HG03025 (cell line): Measurements from ENCODE around the gene PSMB2.

Experiments
- ATAC-seq: cut with Tn5 transposase; IDR thresholded peaks from one replicate; pipeline ENCODE4 v1.9.1; 2021; ENCODE audit warnings: mild to moderate bottlenecking, moderate library complexity; ENCODE audit not compliant: unreplicated experiment, low FRiP score

PSMB2 gene

DNA sequence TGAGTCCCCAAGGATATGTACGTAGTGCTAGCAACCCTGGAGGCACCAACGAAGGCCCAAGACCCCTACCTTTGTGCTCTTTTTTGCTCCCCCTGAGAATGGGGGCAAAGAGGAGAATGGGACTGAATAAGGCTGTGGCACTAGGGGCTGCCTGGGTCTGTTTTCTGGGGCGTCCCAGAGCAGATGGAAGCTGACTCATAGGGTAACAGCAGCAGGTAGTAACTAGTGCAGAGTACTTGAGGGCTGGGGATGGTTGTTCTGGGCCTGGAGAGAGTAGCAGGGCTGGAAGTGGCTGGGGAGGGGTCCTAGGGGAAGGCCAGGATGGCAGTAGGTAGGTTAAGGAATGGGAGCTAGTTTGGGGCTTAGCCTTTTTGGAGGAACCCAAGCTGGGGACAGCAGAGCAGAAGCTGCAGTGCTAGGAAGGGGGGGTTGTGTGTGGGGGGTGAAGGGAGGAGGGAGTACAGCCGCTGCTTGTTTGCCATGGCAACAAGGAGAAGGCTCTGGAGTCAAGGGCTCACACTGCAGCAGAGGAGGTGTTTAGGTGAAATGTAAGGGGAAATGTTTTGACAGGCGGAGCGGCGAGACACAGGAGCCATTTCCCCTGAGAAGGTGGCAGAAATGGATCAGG lies 81.9 kb downstream of the PSMB2 start:
- no peak for ATAC-seq

DNA sequence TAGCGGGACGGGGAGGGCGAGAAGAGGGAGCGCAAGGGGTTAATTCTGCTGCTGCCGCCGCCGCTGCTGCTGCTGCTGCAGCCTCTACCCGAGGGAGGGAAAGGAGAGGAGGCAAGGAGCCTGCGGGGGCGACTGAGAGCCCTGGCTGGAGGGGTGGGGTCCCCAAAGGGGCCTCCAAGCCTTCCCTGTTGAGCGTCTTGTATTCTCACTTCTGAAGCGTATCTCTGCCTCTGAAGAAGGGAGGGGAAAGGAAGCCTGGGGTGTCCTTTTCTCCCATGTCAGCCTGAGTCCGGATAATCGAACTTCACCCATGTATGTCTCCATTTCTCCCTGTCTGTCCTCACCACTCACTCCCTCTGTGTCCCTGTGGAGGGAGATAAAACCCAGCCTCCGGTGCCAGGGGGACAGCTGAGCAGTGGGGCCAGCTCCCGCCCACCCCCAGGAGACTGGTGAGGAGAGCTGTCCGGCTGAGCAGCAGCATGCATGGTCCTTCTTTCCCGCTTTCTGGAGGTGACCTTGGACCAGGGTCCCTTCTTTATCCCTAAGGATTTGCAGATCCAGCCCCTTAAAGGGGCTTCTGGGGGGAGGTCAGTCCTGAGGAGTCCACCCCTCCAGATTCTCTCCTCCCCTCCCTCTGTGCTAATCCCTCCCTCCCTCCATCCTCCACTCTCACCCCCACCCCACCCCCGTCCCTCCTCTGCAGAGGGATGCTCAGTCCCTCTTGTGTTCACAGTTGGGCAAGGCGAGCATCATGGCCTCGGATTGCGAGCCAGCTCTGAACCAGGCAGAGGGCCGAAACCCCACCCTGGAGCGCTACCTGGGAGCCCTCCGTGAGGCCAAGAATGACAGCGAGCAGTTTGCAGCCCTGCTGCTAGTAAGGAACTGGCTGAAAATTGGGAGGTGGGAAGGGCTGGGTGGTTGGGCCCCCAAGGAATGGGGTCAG lies 82.7 kb downstream of the PSMB2 start:
- ATAC-seq, result no peak

DNA sequence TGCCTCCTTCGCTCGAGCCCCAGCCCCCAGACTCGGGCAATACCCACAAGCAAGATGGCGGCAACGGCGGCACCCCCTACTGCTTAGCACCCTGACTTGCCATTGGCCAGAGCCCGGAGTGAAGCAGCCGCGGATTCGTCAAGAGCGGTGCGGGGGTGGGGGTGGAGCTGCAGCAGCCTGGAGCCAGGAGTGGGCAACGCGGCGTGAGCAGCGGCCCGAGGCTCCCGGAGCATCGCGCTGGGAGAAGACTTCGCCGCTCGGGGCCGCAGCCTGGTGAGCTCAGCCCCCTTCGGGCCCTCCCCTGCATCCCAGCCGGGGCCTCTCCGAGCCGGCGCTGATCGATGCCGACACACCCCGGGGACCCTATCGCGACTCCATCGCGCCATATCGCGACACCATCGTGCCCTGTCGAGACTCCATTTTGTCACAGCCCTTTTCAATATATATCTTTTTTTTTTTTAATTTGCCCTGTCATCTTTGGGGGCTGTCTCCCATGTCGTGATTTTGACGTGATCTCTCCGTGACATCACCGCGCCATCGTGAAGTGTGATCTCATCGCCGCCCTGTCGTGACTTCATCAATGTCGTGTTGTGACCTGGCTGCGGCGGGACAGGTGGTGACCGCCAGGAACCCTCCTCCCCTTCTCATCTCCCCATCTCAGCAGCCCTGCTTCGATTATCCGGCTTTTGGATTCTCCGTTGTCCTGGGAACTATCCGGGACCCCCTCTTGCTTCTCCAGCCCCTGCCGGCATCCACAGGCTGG lies 83.5 kb downstream of the PSMB2 start, which contains the start of gene NCDN:
TSS of gene NCDN (plus strand) at position 189 of the 763 bp plus-strand sequence. CDS start at position 581, 392 bp downstream.
- peak; percentile 70 for ATAC-seq

DNA sequence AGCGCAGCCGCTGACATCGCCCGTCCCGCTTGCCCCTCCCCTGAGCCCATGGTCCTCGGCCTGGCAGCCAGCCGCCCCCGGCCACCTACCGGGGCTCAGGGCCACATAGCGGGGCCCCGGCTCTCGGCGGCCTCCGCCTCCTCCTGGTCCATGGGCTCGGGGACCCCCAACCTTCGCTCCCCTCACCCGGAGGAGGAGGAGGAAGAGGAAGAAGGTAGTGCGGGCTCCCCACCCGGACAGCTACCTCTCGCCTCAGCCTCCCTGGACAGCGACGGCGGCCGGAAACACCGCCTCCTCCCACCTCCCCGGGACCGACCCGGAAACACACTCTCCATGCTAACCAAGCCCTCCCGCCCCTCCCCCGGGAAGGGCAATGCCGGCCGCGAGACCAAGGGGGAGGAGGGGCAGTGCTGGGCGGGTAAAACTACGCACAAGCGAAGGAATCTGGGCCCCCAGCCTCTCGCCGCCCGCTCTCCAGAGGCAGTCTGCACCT lies 84.2 kb downstream of the PSMB2 start, which contains the start of gene KIAA0319L:
TSS of gene KIAA0319L (minus strand) at position 286 of the 493 bp plus-strand sequence. CDS start 2,912 bp downstream, outside the sequence.
- peak; percentile 63 for ATAC-seq

DNA sequence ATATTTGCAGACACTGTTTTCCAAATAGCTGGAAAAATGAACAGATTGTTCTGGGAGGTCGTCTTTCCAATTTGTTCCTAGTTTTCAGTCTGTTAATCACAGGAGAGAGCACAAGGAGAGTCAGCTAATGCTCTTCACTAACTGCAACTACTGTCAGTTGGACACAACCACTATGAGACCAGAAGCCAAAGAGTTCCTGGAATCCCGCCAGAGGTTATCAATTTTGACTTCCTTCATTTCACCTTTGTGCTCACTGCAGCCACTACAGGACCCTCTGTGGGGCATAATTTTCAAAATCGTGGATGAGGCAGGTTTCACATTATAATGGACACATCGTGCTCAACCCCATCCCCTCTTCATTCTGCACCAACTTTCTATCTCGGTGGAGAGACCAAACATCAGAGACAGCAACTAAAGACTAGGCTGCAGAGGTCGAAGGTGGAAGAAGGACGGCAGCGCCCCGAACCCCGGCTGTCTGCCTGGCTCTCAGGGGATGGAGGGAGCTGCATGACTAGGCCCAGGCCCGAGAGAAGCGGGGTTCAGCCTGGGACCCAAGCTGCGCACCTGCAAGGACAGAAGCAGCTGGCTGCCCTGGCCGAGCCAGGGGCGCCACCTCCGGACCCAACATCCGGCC lies 84.7 kb downstream of the PSMB2 start:
- peak; percentile 19 for ATAC-seq

DNA sequence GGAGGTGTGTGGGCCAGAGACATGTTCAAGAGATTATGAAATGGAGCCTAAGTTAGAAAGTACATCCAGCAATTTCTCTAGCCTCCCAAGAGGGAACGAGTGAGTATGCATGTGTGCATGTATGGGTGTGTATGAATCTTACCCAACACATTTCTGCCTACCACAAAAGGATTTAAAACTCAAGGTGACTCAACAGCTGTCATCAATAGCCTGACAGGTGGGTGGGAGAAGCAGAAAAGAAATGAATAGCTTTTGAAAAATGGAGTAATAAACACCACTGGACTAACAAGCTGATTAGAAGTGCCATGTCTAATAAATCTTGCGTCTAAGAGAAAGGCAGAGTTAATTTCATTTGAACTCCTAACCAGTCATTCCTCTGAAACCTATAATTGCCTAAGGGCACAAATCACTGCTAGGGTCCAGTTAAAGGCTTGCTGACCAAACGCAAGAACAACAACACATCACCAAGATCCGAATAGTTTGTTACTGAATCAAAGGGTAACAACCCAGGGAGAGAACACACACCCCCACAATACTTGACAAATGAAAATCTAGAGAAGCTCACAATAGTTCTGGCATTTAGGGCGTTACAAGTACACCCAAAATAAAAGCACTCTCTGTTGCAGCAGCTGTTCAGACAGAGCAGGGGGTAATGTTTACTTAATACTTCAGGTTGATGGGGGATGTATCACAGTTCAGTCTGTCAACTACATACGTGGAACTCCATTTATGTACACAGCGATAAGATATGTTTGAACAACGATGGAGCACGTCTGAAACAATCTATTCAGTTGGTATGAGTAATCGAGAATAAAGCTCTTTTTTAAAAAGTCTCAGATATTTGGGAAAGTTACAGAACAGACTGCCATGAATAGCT lies 85.5 kb downstream of the PSMB2 start:
- ATAC-seq, result no peak

DNA sequence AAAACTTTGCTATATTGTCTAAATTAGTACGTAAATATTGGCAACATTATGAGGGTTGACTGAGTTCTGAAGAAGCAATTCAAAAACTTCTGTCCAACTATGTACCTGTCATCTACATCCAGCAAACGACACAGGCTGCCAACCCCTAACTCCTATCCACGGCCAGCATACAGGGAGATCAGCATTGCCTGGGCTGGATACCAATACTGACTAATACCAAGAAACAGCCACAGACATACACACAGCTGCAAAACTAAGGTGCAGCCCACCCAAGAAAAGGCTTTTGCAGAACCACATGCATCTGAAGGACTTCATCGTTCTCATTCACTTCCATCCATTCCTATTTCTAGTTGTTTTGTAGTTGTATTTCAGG lies 86.1 kb downstream of the PSMB2 start:
- ATAC-seq, result no peak

DNA sequence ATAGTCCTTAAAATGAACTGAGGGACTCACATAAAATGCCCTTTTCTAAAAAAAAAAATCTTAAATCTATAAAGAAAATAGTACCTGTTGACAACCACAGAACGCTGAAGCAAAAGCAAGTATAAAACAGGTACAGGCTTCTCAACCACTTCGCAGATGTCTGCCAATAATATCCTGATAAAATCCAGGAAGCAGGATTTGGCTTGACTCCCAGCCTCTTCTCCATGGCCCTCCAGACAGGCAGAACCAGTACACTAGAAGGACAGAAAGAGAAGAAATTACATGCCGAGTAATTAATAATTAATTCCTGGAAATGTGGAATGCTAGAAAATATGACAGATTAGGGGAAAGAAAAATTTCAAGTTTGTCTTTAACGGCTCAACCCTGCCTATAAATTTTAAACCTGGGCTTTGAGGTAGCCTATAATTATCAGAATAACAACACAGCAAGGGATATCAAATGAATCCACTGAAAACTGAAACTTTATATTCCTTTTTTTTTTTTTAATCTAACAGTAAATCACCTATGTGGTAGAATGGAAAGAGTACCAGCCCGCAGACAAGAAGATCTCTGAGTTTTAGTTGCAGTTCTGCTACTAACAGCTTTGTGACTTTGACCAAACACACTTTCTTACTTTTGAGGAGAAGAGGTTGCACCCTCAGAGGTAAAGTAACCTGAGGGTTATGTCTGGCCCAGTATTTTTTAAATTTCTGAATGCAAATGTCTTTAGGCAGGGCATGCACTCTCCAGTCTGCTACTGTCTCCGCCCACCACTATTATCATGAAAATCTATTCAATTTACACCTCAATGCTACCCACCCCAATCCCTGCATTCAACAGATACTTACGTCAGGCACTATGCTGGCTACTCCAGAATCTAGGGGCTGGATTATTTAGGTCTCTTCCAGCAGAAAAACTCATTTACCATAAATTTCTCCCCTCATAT lies 86.8 kb downstream of the PSMB2 start:
- ATAC-seq, result no peak

DNA sequence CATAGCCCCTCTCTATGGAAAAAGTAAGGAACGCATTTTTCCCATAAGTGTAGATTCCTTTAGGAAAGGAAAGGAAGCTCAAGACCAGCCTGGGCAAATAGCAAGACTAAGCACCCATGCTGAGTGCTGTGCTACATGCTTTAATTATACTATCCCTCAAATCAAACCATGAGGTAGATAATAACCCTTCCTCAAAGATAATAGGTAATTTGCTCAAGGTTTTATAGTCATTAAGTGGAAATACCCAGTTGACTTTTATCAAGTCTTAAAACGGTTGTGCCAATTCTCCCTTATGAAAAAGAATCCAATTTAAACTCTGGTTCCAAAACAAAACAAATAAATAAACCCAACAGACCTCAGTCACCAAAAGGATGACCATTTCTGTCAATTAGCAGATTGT lies 87.5 kb downstream of the PSMB2 start:
- no peak for ATAC-seq
